Keratinocyte (primary cell): ENCODE measurements around the gene CLDN5.

Source experiments
- CTCF ChIP-seq, 3 experiments: IDR thresholded peaks in 1 of 3; conservative IDR thresholded peaks in 1 of 3; optimal IDR thresholded peaks in 1 of 3; 2 replicates in 2 of 3; 3 replicates in 1 of 3; pipeline versions ENCODE3 to v1.5.1; 2011; ENCODE audit warnings: low read length in 3 of 3, mild to moderate bottlenecking in 3 of 3, moderate library complexity in 2 of 3, control low read depth in 1 of 3, inconsistent platforms in 1 of 3; ENCODE audit not compliant: insufficient read depth in 2 of 3; ENCODE audit errors: extremely low read depth in 1 of 3
- EZH2 ChIP-seq: IDR thresholded peaks from one replicate; pipeline ENCODE4 v1.6.1; 2012; ENCODE audit warnings: inconsistent platforms, mild to moderate bottlenecking, low read length, moderate library complexity

- TF ChIP-seq CTCF (optimal IDR thresholded peaks at IDR 0.05 in 1 of 3, IDR thresholded peaks at IDR 0.05 in 1 of 3, conservative IDR thresholded peaks at IDR 0.05 in 1 of 3; ENCODE audit: extremely low read depth in 1 of 3, insufficient read depth in 2 of 3, low read length in 3 of 3): no peak
- TF ChIP-seq EZH2: no peak
Observed at GRCh38 chr22:19488884-19489843, 35.0 kb downstream of the CLDN5 start.
